H1 (cell line): ENCODE measurements around the gene TTBK1. TPM values are rescaled to one million over a fixed set of nuclear protein-coding genes. Genes with fewer than 3 reads are reported as not detected.

Experiments used
- ATF3 ChIP-seq: IDR thresholded peaks from 2 replicates; pipeline ENCODE4 v1.6.1; 2011; ENCODE audit warnings: low read depth, mild to moderate bottlenecking, low read length; ENCODE audit not compliant: insufficient read depth
- FOSL1 ChIP-seq: IDR thresholded peaks from 2 replicates; pipeline ENCODE4 v1.6.1; 2011; ENCODE audit warnings: mild to moderate bottlenecking, low read depth, low read length, moderate library complexity; ENCODE audit not compliant: insufficient read depth
- RAD21 ChIP-seq, 2 experiments: IDR thresholded peaks in 1 of 2; conservative IDR thresholded peaks in 1 of 2; 2 replicates each; pipeline ENCODE4 v1.6.1; 2011; ENCODE audit warnings: low read depth in 2 of 2, low read length in 2 of 2, improper control_type of control experiment in 1 of 2, inconsistent platforms in 1 of 2, mild to moderate bottlenecking in 1 of 2, moderate library complexity in 1 of 2
- SIX5 ChIP-seq: IDR thresholded peaks from 2 replicates; pipeline ENCODE4 v1.6.1; 2011; ENCODE audit warnings: mild to moderate bottlenecking, low read depth, low read length
- SP4 ChIP-seq: IDR thresholded peaks from 2 replicates; pipeline ENCODE4 v1.6.1; 2012; ENCODE audit warnings: low read length, inconsistent platforms
- polyA plus RNA-seq, 7 experiments: library from polyadenylated mRNA; depleted of rRNA in 3 of 7; stranded (reverse) in 5 of 7; unstranded in 2 of 7; fragments of >200 nt in 5 of 7; fragments of 200-250 nt in 2 of 7; gene quantifications; 1 replicate in 5 of 7; 2 replicates in 1 of 7; 4 replicates in 1 of 7; pipeline versions ENCODE4 v1.2.1 to v1.2.3, GENCODE V29; 2011 to 2013; ENCODE audit warnings: missing spikeins in 2 of 7, mixed read lengths in 2 of 7
- total RNA-seq: library from RNA; stranded (reverse); fragmentation: NEBNext Ultra II Directional; extraction: Animal tissue kit (Norgen Biotek cat#: 25700); gene quantifications from 2 replicates; pipeline ENCODE4 v1.2.1, GENCODE V29; 2021
- TF ChIP-seq, protein P1 (sequence below): fragments of 300-600 bp; sonication (generic); IDR thresholded peaks from 2 replicates; pipeline ENCODE4 v1.7.1; 2012; ENCODE audit warnings: low read length, moderate library complexity, mild to moderate bottlenecking, inconsistent platforms; ENCODE audit not compliant: insufficient replicate concordance

The TTBK1 gene
- total and polyA plus RNA-seq, 2 of the 8 experiments (the other 6 are each of a cell fraction or from before 2014, with no cell fraction given), result 0.53 to 1.6 TPM

- no peak for TF ChIP-seq RAD21 (IDR thresholded peaks at IDR 0.05 in 1 of 2, conservative IDR thresholded peaks at IDR 0.05 in 1 of 2; ENCODE audit: low read depth in 2 of 2, low read length in 2 of 2)
- TF ChIP-seq ATF3, result no peak
- no peak for TF ChIP-seq SP4
- TF ChIP-seq, protein P1, sequence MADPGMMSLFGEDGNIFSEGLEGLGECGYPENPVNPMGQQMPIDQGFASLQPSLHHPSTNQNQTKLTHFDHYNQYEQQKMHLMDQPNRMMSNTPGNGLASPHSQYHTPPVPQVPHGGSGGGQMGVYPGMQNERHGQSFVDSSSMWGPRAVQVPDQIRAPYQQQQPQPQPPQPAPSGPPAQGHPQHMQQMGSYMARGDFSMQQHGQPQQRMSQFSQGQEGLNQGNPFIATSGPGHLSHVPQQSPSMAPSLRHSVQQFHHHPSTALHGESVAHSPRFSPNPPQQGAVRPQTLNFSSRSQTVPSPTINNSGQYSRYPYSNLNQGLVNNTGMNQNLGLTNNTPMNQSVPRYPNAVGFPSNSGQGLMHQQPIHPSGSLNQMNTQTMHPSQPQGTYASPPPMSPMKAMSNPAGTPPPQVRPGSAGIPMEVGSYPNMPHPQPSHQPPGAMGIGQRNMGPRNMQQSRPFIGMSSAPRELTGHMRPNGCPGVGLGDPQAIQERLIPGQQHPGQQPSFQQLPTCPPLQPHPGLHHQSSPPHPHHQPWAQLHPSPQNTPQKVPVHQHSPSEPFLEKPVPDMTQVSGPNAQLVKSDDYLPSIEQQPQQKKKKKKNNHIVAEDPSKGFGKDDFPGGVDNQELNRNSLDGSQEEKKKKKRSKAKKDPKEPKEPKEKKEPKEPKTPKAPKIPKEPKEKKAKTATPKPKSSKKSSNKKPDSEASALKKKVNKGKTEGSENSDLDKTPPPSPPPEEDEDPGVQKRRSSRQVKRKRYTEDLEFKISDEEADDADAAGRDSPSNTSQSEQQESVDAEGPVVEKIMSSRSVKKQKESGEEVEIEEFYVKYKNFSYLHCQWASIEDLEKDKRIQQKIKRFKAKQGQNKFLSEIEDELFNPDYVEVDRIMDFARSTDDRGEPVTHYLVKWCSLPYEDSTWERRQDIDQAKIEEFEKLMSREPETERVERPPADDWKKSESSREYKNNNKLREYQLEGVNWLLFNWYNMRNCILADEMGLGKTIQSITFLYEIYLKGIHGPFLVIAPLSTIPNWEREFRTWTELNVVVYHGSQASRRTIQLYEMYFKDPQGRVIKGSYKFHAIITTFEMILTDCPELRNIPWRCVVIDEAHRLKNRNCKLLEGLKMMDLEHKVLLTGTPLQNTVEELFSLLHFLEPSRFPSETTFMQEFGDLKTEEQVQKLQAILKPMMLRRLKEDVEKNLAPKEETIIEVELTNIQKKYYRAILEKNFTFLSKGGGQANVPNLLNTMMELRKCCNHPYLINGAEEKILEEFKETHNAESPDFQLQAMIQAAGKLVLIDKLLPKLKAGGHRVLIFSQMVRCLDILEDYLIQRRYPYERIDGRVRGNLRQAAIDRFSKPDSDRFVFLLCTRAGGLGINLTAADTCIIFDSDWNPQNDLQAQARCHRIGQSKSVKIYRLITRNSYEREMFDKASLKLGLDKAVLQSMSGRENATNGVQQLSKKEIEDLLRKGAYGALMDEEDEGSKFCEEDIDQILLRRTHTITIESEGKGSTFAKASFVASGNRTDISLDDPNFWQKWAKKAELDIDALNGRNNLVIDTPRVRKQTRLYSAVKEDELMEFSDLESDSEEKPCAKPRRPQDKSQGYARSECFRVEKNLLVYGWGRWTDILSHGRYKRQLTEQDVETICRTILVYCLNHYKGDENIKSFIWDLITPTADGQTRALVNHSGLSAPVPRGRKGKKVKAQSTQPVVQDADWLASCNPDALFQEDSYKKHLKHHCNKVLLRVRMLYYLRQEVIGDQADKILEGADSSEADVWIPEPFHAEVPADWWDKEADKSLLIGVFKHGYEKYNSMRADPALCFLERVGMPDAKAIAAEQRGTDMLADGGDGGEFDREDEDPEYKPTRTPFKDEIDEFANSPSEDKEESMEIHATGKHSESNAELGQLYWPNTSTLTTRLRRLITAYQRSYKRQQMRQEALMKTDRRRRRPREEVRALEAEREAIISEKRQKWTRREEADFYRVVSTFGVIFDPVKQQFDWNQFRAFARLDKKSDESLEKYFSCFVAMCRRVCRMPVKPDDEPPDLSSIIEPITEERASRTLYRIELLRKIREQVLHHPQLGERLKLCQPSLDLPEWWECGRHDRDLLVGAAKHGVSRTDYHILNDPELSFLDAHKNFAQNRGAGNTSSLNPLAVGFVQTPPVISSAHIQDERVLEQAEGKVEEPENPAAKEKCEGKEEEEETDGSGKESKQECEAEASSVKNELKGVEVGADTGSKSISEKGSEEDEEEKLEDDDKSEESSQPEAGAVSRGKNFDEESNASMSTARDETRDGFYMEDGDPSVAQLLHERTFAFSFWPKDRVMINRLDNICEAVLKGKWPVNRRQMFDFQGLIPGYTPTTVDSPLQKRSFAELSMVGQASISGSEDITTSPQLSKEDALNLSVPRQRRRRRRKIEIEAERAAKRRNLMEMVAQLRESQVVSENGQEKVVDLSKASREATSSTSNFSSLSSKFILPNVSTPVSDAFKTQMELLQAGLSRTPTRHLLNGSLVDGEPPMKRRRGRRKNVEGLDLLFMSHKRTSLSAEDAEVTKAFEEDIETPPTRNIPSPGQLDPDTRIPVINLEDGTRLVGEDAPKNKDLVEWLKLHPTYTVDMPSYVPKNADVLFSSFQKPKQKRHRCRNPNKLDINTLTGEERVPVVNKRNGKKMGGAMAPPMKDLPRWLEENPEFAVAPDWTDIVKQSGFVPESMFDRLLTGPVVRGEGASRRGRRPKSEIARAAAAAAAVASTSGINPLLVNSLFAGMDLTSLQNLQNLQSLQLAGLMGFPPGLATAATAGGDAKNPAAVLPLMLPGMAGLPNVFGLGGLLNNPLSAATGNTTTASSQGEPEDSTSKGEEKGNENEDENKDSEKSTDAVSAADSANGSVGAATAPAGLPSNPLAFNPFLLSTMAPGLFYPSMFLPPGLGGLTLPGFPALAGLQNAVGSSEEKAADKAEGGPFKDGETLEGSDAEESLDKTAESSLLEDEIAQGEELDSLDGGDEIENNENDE, result no peak
- TF ChIP-seq FOSL1, result no peak
- no peak for TF ChIP-seq SIX5
- TF ChIP-seq, all 59 proteins: peak for 0
These were observed 43.4 kb upstream of the TTBK1 start (continued) for GRCh38 chr6:43199912-43200311.
